ENCODE data around the gene R3HCC1L. TPM values are rescaled to one million over a fixed set of nuclear protein-coding genes. Genes with fewer than 3 reads are reported as not detected.

R3HCC1L gene
- total RNA-seq, 3 donors from 2014 or later, result 15.3 to 22.8 (median 18.8) TPM

DNA sequence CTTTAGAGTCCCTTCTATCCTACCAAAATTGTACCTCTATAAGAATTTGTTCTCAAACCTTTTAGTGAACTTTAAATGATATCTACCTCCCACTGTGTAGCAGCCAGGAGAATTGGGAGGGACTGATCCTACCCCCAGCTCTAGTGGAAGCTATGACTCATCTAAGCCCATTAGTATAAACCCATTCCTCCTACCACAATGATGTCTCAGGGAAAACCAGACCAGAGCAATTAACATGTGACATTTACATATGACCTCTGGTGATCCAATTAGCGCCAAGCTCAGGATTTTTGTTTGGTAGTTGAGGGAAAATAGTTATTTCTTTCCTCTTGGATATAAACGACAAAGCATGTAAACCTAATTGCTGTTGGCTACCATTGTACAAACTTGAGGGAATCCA, 33.1 kb upstream of the R3HCC1L start:
- H3K4me3 ChIP-seq, result no peak overlapping the region
- no peak for TF ChIP-seq CTCF (IDR thresholded peaks at IDR 0.05)
- H3K36me3 ChIP-seq (ENCODE audit: low read depth), result no peaks in the 10 kb centered on the region
- ATAC-seq (no peak), DNase-seq (no peak)
- H3K4me1 ChIP-seq (ENCODE audit: low read depth), result no peaks in the 10 kb centered on the region
- no peaks in the 10 kb centered on the region for H3K9me3 ChIP-seq
- intact Hi-C loops (cut with DNase I, micrococcal nuclease), result no loop called here

DNA sequence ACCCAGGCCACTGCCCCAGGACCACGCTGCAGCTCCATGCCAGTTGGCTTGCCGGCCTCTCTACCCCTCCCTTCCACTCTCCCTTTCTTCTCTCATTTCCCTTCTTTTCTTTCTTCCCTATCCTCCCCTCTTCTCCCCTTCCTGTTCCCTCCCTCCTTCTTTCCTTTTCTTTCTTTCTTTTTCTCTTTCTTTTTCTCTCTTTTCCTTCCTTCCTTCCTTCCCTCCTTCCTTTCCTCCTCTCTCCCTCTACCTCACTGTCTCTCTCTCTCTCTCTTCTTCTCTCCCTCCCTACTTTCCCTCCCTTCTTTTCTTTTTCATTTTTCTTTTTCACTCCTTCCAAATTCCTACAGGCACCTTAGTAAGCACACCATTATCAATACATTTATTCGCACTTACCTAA, 30.3 kb upstream of the R3HCC1L start:
- ATAC-seq (no peak), DNase-seq (no peak)
- intact Hi-C loops (cut with DNase I, micrococcal nuclease), result no loop called here
- Histone ChIP-seq H3K4me1 (ENCODE audit: low read depth) (no peaks in the 10 kb centered on the region), H3K4me3 (no peak overlapping the region), H3K36me3 (ENCODE audit: low read depth) (no peaks in the 10 kb centered on the region), H3K9me3 (no peaks in the 10 kb centered on the region)
- no peak for TF ChIP-seq CTCF (IDR thresholded peaks at IDR 0.05)

DNA sequence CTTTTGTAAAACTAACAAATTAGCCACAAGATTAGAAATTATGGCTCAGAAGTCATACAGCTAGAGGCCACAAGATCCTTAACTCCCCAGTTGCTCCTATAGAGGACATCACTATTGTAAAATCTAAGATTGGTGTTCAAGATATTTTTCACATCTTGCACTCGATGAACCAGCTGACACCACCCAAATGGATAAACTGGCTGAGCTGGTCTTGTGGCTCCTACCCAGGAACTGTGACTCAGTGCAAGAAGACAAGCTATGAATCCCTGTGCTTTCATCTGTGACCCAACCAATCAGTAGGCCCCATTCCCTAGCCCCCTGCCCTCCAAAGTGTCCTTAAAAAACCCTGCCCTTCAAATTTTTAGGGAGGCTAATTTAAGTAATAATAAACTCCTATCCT, 27.9 kb upstream of the R3HCC1L start:
- no peak for TF ChIP-seq CTCF (IDR thresholded peaks at IDR 0.05)
- ATAC-seq, result no peak
- intact Hi-C loops (cut with DNase I, micrococcal nuclease), result no loop called here

DNA sequence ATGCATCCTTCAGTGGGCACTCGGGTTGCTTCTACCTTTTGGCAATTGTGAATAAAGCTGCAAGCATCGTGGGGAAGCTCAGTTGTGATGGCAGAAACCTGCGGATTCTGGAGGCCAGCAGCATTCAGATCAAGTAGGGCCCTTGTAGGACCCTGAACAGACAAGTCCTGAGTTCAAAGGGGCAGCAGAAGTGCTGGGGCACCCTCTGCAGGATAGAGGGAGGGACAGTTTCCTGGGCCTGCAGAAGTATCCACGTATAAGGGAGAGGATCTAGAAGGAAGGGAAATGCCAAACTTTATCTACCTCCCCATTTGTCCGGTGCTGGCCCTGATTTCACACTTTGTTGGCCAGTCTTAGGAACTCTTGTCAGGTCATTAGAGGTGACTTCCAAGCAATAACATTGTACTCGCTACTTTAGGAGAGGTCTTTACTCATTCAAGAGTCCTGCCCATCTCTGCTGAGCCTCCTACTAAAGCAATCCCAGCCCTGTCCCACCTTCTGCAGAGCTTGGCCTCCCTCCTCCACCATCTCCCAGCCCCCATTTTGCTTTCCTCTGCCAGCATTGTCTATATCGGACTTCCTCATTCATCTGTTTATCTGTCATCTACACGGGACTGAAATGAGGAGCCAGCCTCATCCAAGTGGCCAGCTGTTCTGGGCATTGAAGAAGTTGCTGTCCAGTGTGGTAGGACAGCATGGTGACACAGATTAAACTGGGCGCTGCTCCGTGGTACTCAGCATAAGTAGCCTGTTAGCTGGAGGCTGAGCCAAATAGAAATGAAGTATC, 26.6 kb upstream of the R3HCC1L start:
- no peak overlapping the region for H3K4me3 ChIP-seq
- no peaks in the 10 kb centered on the region for H3K36me3 ChIP-seq (ENCODE audit: low read depth)
- H3K4me1 ChIP-seq (ENCODE audit: low read depth), result no peaks in the 10 kb centered on the region
- intact Hi-C loops (cut with DNase I, micrococcal nuclease), result no loop called here
- H3K9me3 ChIP-seq, result no peaks in the 10 kb centered on the region
- ATAC-seq (no peak), DNase-seq (no peak)
- no peak for TF ChIP-seq CTCF (IDR thresholded peaks at IDR 0.05)

More for the DNA sequence above, 27.9 kb upstream of the R3HCC1L start:
- DNase-seq, result no peak
- no peaks in the 10 kb centered on the region for H3K4me1 ChIP-seq (ENCODE audit: low read depth)
- no peak overlapping the region for H3K4me3 ChIP-seq
- H3K36me3 ChIP-seq (ENCODE audit: low read depth), result no peaks in the 10 kb centered on the region
- no peaks in the 10 kb centered on the region for H3K9me3 ChIP-seq

DNA sequence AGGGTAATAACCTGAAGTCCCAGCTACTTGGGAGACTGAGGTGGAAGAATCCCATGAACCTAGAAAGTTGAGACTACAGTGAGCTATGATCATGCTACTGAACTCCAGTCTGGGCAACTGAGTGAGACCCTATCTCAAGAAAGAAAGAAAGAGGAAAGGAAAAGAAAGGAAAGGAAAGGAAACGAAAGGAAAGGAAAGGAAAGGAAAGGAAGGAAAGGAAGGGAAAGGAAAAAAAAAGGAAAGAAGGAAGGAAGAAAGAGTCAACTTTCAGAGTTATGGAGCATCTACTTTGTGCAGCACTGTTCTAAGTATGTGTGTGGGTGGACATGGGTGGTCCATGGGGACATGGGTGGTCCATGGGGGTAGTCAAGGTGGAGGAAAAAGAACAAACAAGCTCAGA, 24.1 kb upstream of the R3HCC1L start:
- no peak for TF ChIP-seq CTCF (IDR thresholded peaks at IDR 0.05)
- Histone ChIP-seq H3K4me1 (ENCODE audit: low read depth) (no peaks in the 10 kb centered on the region), H3K36me3 (ENCODE audit: low read depth) (no peaks in the 10 kb centered on the region), H3K9me3 (no peaks in the 10 kb centered on the region), H3K4me3 (no peak overlapping the region)
- ATAC-seq, result no peak
- intact Hi-C loops (cut with DNase I, micrococcal nuclease), result no loop called here
- no peak for DNase-seq
